ENCODE data around the gene ADD3. TPM values are rescaled to one million over a fixed set of nuclear protein-coding genes. Genes with fewer than 3 reads are reported as not detected.

The ADD3 gene
- total RNA-seq, 4 donors from 2014 or later: 91.9 to 185 (median 155) TPM

- 88 to 91% methylated on average over 5 of the region's 5 CpGs for WGBS, 2 donors
- TF ChIP-seq CTCF (IDR thresholded peaks at IDR 0.05): no peak
- no peak for TF ChIP-seq POLR2A (IDR thresholded peaks at IDR 0.05)
- H3K4me3 ChIP-seq (ENCODE audit: low read depth, poor library complexity, severe bottlenecking): no peak overlapping the region
- no peak for DNase-seq (ENCODE audit: low spot score in 2 of 2)
- intact Hi-C loops (cut with DNase I; ENCODE audit: low total_unique reads): no loop called here
Measured at GRCh38 chr10:110181911-110182310, 174.1 kb downstream of the ADD3 start.

GRCh38 chr10:110184398-110184797 is 176.6 kb downstream of the ADD3 start:
- peak in 1 of 2 donors; percentile 40 for DNase-seq (ENCODE audit: low spot score in 2 of 2)
- TF ChIP-seq POLR2A (IDR thresholded peaks at IDR 0.05) (no peak), CTCF (IDR thresholded peaks at IDR 0.05) (no peak)
- 59% methylated on average over 6 of the region's 6 CpGs for WGBS, 2 donors
- intact Hi-C loops (cut with DNase I; ENCODE audit: low total_unique reads): no loop called here
- no peak overlapping the region for H3K4me3 ChIP-seq (ENCODE audit: low read depth, poor library complexity, severe bottlenecking)

Other genes starting within 250 kb of the ADD3 start
- gene XPNPEP1, start 84.5 kb upstream of the ADD3 start, total RNA-seq: 100 to 1,000 TPM in 2 of 4 donors, 10 to 100 TPM in 2; 77.5 to 109 (median 100) TPM
- 100 to 1,000 TPM in 2 of 4 donors, 10 to 100 TPM in 2; 83.9 to 112 (median 99.3) TPM for gene MXI1, start 199.6 kb downstream of the ADD3 start, total RNA-seq